ENCODE data around the gene WNT5A. TPM values are rescaled to one million over a fixed set of nuclear protein-coding genes. Genes with fewer than 3 reads are reported as not detected.

The WNT5A gene
- total RNA-seq, 1 donor from 2014 or later = 24.5 TPM

- Histone ChIP-seq H3K4me1 (no peaks in the 10 kb centered on the region), H3K9me3 (no peaks in the 10 kb centered on the region), H3K27me3 (no peaks in the 10 kb centered on the region), H3K36me3 (no peaks in the 10 kb centered on the region), H3K4me3 (no peak overlapping the region), H3K27ac (no peak overlapping the region)
- DNase-seq (no peak), ATAC-seq (no peak)
- TF ChIP-seq CTCF (IDR thresholded peaks at IDR 0.05) = no peak
- intact Hi-C loops (cut with DNase I) = no loop called here
These were observed 39.4 kb upstream of the WNT5A start for GRCh38 chr3:55526332-55527030.

- no peak overlapping the region for H3K27ac ChIP-seq
- ATAC-seq (no peak), DNase-seq (no peak)
- intact Hi-C loops (cut with DNase I) = no loop called here
- no peaks in the 10 kb centered on the region for H3K36me3 ChIP-seq
- TF ChIP-seq CTCF (IDR thresholded peaks at IDR 0.05) = no peak
- H3K4me3 ChIP-seq = no peak overlapping the region
- H3K9me3 ChIP-seq = no peaks in the 10 kb centered on the region
- H3K27me3 ChIP-seq = no peaks in the 10 kb centered on the region
- no peaks in the 10 kb centered on the region for H3K4me1 ChIP-seq
These were observed 38.3 kb upstream of the WNT5A start for GRCh38 chr3:55525436-55525835.

- Histone ChIP-seq H3K9me3 (no peaks in the 10 kb centered on the region), H3K4me3 (no peak overlapping the region), H3K4me1 (no peaks in the 10 kb centered on the region), H3K36me3 (no peaks in the 10 kb centered on the region), H3K27me3 (no peaks in the 10 kb centered on the region), H3K27ac (no peak overlapping the region)
- TF ChIP-seq CTCF (IDR thresholded peaks at IDR 0.05) = no peak
- DNase-seq (no peak), ATAC-seq (no peak)
- intact Hi-C loops (cut with DNase I) = no loop called here
These were observed 37.6 kb upstream of the WNT5A start for GRCh38 chr3:55524565-55525244.

- no peak for TF ChIP-seq CTCF (IDR thresholded peaks at IDR 0.05)
- ATAC-seq (no peak), DNase-seq (no peak)
- Histone ChIP-seq H3K36me3 (no peaks in the 10 kb centered on the region), H3K4me1 (no peaks in the 10 kb centered on the region), H3K4me3 (no peak overlapping the region), H3K27me3 (no peaks in the 10 kb centered on the region), H3K27ac (no peak overlapping the region), H3K9me3 (no peaks in the 10 kb centered on the region)
- intact Hi-C loops (cut with DNase I) = no loop called here
These were observed 36.4 kb upstream of the WNT5A start for GRCh38 chr3:55523471-55523870.

- no peaks in the 10 kb centered on the region for H3K9me3 ChIP-seq
- DNase-seq (no peak), ATAC-seq (no peak)
- intact Hi-C loops (cut with DNase I) = no loop called here
- H3K27ac ChIP-seq = no peak overlapping the region
- peaks cover 4% of the 10 kb centered on the region for H3K27me3 ChIP-seq
- no peak for TF ChIP-seq CTCF (IDR thresholded peaks at IDR 0.05)
- H3K36me3 ChIP-seq = no peaks in the 10 kb centered on the region
- H3K4me1 ChIP-seq = no peaks in the 10 kb centered on the region
- no peak overlapping the region for H3K4me3 ChIP-seq
These were observed 34.8 kb upstream of the WNT5A start for GRCh38 chr3:55521738-55522421.

Measured in upper lobe of right lung (tissue), 1 donor.